Neutrophil (primary cell): ENCODE measurements around the gene LSP1.

Experiments used
- H3K27ac ChIP-seq: fragments of 200-600 bp; sonication (generic); 2 replicates; pipeline ENCODE4 v1.5.1; 2016; ENCODE audit warnings: mild to moderate bottlenecking, moderate library complexity
- H3K27me3 ChIP-seq: fragments of 200-600 bp; sonication (generic); 2 replicates; pipeline ENCODE4 v1.6.0; 2016; ENCODE audit warnings: mild to moderate bottlenecking
- H3K36me3 ChIP-seq: fragments of 200-600 bp; sonication (generic); 2 replicates; pipeline ENCODE4 v1.5.1; 2017
- H3K4me1 ChIP-seq, 2 experiments: fragments of 200-600 bp in 1 of 2; sonication (generic) in 1 of 2; 1 replicate in 1 of 2; 2 replicates in 1 of 2; pipeline versions ENCODE4 v1.5.1 to v1.6.1; 2013 to 2016; ENCODE audit warnings: low read depth in 1 of 2, low read length in 1 of 2, mild to moderate bottlenecking in 1 of 2, moderate library complexity in 1 of 2; ENCODE audit not compliant: control insufficient read depth in 1 of 2, insufficient read depth in 1 of 2
- H3K4me3 ChIP-seq, 2 experiments: fragments of 200-600 bp in 1 of 2; sonication (generic) in 1 of 2; 1 replicate in 1 of 2; 2 replicates in 1 of 2; pipeline ENCODE4 v1.5.1; 2013 to 2016; ENCODE audit warnings: low read depth in 1 of 2, low read length in 1 of 2, mild to moderate bottlenecking in 1 of 2, moderate library complexity in 1 of 2
- H3K9me3 ChIP-seq: fragments of 200-600 bp; sonication (generic); 2 replicates; pipeline ENCODE4 v1.5.1; 2016
- TF ChIP-seq, protein P1 (sequence below): fragments of 200-600 bp; sonication (generic); IDR thresholded peaks from 2 replicates; pipeline ENCODE4 v1.5.1; 2016; ENCODE audit warnings: antibody characterized with exemption

LSP1 gene

GRCh38 chr11:1879941-1880720 is 27.2 kb downstream of the LSP1 start:
- Histone ChIP-seq H3K4me1 (peaks cover 45 to 73% of the 10 kb centered on the region in 2 experiments), H3K4me3 (no peak overlapping the region), H3K36me3 (peaks cover 98% of the 10 kb centered on the region), H3K27me3 (no peaks in the 10 kb centered on the region), H3K27ac (peak overlapping the region; percentile 64), H3K9me3 (no peaks in the 10 kb centered on the region)
- TF ChIP-seq, protein P1, sequence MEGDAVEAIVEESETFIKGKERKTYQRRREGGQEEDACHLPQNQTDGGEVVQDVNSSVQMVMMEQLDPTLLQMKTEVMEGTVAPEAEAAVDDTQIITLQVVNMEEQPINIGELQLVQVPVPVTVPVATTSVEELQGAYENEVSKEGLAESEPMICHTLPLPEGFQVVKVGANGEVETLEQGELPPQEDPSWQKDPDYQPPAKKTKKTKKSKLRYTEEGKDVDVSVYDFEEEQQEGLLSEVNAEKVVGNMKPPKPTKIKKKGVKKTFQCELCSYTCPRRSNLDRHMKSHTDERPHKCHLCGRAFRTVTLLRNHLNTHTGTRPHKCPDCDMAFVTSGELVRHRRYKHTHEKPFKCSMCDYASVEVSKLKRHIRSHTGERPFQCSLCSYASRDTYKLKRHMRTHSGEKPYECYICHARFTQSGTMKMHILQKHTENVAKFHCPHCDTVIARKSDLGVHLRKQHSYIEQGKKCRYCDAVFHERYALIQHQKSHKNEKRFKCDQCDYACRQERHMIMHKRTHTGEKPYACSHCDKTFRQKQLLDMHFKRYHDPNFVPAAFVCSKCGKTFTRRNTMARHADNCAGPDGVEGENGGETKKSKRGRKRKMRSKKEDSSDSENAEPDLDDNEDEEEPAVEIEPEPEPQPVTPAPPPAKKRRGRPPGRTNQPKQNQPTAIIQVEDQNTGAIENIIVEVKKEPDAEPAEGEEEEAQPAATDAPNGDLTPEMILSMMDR = no peak

GRCh38 chr11:1880746-1881441 is 28.0 kb downstream of the LSP1 start:
- H3K27me3 ChIP-seq = no peaks in the 10 kb centered on the region
- peak overlapping the region; percentile 64 for H3K27ac ChIP-seq
- H3K4me1 ChIP-seq = peaks cover 45 to 65% of the 10 kb centered on the region in 2 experiments
- H3K9me3 ChIP-seq = no peaks in the 10 kb centered on the region
- TF ChIP-seq, protein P1 = no peak
- peaks cover 98% of the 10 kb centered on the region for H3K36me3 ChIP-seq
- H3K4me3 ChIP-seq = no peak overlapping the region

DNA sequence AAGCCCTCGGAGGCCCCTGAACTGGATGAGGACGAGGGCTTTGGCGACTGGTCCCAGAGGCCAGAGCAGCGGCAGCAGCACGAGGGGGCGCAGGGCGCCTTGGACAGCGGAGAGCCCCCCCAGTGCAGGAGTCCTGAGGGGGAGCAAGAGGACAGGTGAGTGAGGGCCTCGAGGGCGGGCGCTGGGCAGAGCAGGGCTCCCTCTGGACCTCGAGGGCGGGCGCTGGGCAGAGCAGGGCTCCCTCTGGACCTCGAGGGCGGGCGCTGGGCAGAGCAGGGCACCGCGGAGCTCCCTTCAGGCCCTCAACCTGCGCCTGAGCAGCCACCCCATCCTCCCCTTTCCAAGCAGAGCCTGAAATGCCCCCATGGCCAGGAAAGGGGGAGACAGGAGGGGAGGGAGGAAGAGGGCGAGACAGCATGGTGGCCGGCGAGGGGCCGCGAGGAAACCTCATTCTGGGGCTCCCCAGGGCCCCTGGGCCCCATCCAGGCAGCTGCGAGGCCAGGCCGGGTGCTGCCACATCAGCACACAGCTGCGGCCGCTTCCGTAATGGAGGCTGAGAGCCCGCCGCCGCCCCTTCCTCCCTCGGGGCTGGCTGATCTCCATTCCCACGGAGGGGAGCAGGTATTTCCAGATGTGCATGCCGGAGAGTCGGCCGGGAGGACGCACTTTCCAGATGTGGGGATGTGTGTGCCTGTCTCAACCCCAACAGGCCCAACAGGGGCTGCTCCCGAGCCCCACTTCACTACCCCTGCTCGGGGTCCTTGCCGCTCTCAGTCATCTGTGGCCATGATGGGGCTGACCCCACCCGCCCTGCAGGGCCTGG is 28.8 kb downstream of the LSP1 start:
- TF ChIP-seq, protein P1 = no peak
- peaks cover 7% of the 10 kb centered on the region for H3K27me3 ChIP-seq
- peak overlapping the region; percentile 64 for H3K27ac ChIP-seq
- H3K9me3 ChIP-seq = no peaks in the 10 kb centered on the region
- H3K4me1 ChIP-seq = peaks cover 39 to 60% of the 10 kb centered on the region in 2 experiments
- no peak overlapping the region for H3K4me3 ChIP-seq
- peaks cover 98% of the 10 kb centered on the region for H3K36me3 ChIP-seq

- H3K9me3 ChIP-seq = no peaks in the 10 kb centered on the region
- peak overlapping the region; percentile 64 for H3K27ac ChIP-seq
- peaks cover 100% of the 10 kb centered on the region for H3K36me3 ChIP-seq
- H3K4me1 ChIP-seq = peaks cover 38 to 63% of the 10 kb centered on the region in 2 experiments
- no peak overlapping the region for H3K4me3 ChIP-seq
- H3K27me3 ChIP-seq = peaks cover 16% of the 10 kb centered on the region
- TF ChIP-seq, protein P1 = peak; percentile 83
These were observed 29.7 kb downstream of the LSP1 start for GRCh38 chr11:1882265-1883238.
